Thymus (tissue), 11 donors: Measurements from ENCODE around the gene OR1E2. TPM values are rescaled to one million over a fixed set of nuclear protein-coding genes. Genes with fewer than 3 reads are reported as not detected.
"Not testable (repeated sequence)": the region's sequence is repeated elsewhere in the genome, so short reads cannot be mapped to it uniquely, and the experiment has no call there.

Experiments used
- DNase-seq, 9 donors: peaks; one replicate each; pipeline ENCODE4 v3.0.0-alpha.2; 2013; ENCODE audit warnings: low spot score in 9 of 9, low read depth in 6 of 9, missing footprints in 1 of 9
- H3K27ac ChIP-seq, 2 donors: one replicate each; pipeline ENCODE4 v1.5.1; 2013; ENCODE audit warnings: control low read depth in 1 of 2, low read depth in 1 of 2, low read length in 1 of 2, mild to moderate bottlenecking in 1 of 2, moderate library complexity in 1 of 2
- H3K27me3 ChIP-seq, 2 donors: one replicate each; pipeline ENCODE4 v1.5.1; 2013; ENCODE audit warnings: low read length in 1 of 2; ENCODE audit not compliant: control insufficient read depth in 2 of 2, insufficient read depth in 1 of 2
- H3K36me3 ChIP-seq, 2 donors: one replicate each; pipeline ENCODE4 v1.5.1; 2013; ENCODE audit warnings: low read length in 1 of 2, mild to moderate bottlenecking in 1 of 2, moderate library complexity in 1 of 2; ENCODE audit not compliant: control insufficient read depth in 2 of 2, insufficient read depth in 2 of 2
- H3K4me1 ChIP-seq, 2 donors: one replicate each; pipeline ENCODE4 v1.5.1; 2013; ENCODE audit warnings: low read length in 2 of 2; ENCODE audit not compliant: control insufficient read depth in 2 of 2, insufficient read depth in 2 of 2
- H3K4me3 ChIP-seq, 2 donors: one replicate each; pipeline ENCODE4 v1.5.1; 2013; ENCODE audit warnings: low read length in 2 of 2, control low read depth in 1 of 2, mild to moderate bottlenecking in 1 of 2
- H3K9me3 ChIP-seq, 2 donors: one replicate each; pipeline ENCODE4 v1.5.1; 2013; ENCODE audit warnings: low read length in 1 of 2, mild to moderate bottlenecking in 1 of 2; ENCODE audit not compliant: control insufficient read depth in 2 of 2, insufficient read depth in 1 of 2
- WGBS: extraction: QIAGEN DNeasy Blood & Tissue Kit; methylation state at CpG from one replicate; pipeline ENCODE4 v1.1.7; 2013; 5-methylcytosine and 5-hydroxymethylcytosine counted together
- polyA plus RNA-seq: library from polyadenylated mRNA; stranded (reverse); fragments of 200-250 nt; gene quantifications from one replicate; pipeline ENCODE4 v1.2.3, GENCODE V29; 2013
- total RNA-seq: library from RNA; stranded (reverse); fragments of 120-200 nt; gene quantifications from one replicate; pipeline ENCODE4 v1.2.4, GENCODE V29; 2013
- donor health status: healthy.

The OR1E2 gene
- total and polyA plus RNA-seq, 2 donors: 0.05 TPM; not detected in 1

DNA sequence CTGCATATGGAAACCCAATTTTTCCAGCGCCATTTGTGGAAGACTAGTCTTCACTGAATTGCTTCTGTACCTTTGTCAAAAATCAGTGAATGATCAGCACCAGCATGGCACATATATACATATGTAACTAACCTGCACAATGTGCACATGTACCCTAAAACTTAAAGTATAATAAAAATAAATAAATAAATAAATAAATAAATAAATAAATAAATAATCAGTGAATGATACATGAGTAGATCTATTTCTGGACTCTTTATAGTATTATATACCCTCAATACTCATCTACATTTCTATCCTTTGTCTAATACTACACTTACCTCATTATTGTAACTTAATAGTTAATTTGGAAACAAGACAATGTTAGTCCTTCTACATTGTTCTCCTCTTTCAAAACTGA is 29.8 kb downstream of the OR1E2 start:
- not testable (repeated sequence) for DNase-seq, H3K36me3 ChIP-seq, H3K9me3 ChIP-seq, H3K27me3 ChIP-seq, H3K27ac ChIP-seq, H3K4me1 ChIP-seq, H3K4me3 ChIP-seq
- 75% methylated on average over 1 of the region's 1 CpG for WGBS

GRCh38 chr17:3401786-3402185 is 31.9 kb downstream of the OR1E2 start:
- 64% methylated on average over 2 of the region's 2 CpGs for WGBS
- H3K4me1 ChIP-seq: no peaks in the 10 kb centered on the region
- DNase-seq: no peak

GRCh38 chr17:3400055-3400454 is 33.6 kb downstream of the OR1E2 start:
- H3K4me3 ChIP-seq: no peak overlapping the region
- 83% methylated on average over 6 of the region's 6 CpGs for WGBS
- no peaks in the 10 kb centered on the region for H3K36me3 ChIP-seq
- DNase-seq: no peak
- no peaks in the 10 kb centered on the region for H3K27me3 ChIP-seq
- no peaks in the 10 kb centered on the region for H3K4me1 ChIP-seq
- H3K9me3 ChIP-seq: no peaks in the 10 kb centered on the region
- H3K27ac ChIP-seq: no peak overlapping the region

More at GRCh38 chr17:3401786-3402185, 31.9 kb downstream of the OR1E2 start:
- no peaks in the 10 kb centered on the region for H3K9me3 ChIP-seq
- no peak overlapping the region for H3K4me3 ChIP-seq
- no peak overlapping the region for H3K27ac ChIP-seq
- no peaks in the 10 kb centered on the region for H3K36me3 ChIP-seq
- no peaks in the 10 kb centered on the region for H3K27me3 ChIP-seq

- Histone ChIP-seq H3K27ac (no peak within 1 kb of the TSS), H3K36me3 (no peaks in the 10 kb centered on the region), H3K27me3 (no peaks in the 10 kb centered on the region), H3K9me3 (no peaks in the 10 kb centered on the region), H3K4me3 (no peak within 1 kb of the TSS), H3K4me1 (no peaks in the 10 kb centered on the region)
- no peak for DNase-seq
- 82% methylated on average over 1 of the region's 1 CpG for WGBS
These were observed 35.3 kb downstream of the OR1E2 start, which contains the start of gene OR1E1 for GRCh38 chr17:3398310-3398709. TSS of gene OR1E1 (minus strand) at chr17:3398410. CDS start at chr17:3398410, 0 bp downstream.

GRCh38 chr17:3397801-3398200 is 35.8 kb downstream of the OR1E2 start:
- not testable (repeated sequence) for DNase-seq, H3K27me3 ChIP-seq, H3K36me3 ChIP-seq, H3K4me1 ChIP-seq, H3K27ac ChIP-seq, H3K9me3 ChIP-seq, H3K4me3 ChIP-seq
- 59% methylated on average over 7 of the region's 7 CpGs for WGBS

- H3K4me3 ChIP-seq: no peak overlapping the region
- H3K36me3 ChIP-seq: no peaks in the 10 kb centered on the region
- peaks cover 0 to 1% of the 10 kb centered on the region in 2 donors for H3K9me3 ChIP-seq
- WGBS: 82% methylated on average over 4 of the region's 4 CpGs
- H3K27ac ChIP-seq: no peak overlapping the region
- H3K4me1 ChIP-seq: no peaks in the 10 kb centered on the region
- no peak for DNase-seq
- peaks cover 7 to 16% of the 10 kb centered on the region in 2 donors for H3K27me3 ChIP-seq
These were observed 43.9 kb downstream of the OR1E2 start for GRCh38 chr17:3389791-3390190.

DNA sequence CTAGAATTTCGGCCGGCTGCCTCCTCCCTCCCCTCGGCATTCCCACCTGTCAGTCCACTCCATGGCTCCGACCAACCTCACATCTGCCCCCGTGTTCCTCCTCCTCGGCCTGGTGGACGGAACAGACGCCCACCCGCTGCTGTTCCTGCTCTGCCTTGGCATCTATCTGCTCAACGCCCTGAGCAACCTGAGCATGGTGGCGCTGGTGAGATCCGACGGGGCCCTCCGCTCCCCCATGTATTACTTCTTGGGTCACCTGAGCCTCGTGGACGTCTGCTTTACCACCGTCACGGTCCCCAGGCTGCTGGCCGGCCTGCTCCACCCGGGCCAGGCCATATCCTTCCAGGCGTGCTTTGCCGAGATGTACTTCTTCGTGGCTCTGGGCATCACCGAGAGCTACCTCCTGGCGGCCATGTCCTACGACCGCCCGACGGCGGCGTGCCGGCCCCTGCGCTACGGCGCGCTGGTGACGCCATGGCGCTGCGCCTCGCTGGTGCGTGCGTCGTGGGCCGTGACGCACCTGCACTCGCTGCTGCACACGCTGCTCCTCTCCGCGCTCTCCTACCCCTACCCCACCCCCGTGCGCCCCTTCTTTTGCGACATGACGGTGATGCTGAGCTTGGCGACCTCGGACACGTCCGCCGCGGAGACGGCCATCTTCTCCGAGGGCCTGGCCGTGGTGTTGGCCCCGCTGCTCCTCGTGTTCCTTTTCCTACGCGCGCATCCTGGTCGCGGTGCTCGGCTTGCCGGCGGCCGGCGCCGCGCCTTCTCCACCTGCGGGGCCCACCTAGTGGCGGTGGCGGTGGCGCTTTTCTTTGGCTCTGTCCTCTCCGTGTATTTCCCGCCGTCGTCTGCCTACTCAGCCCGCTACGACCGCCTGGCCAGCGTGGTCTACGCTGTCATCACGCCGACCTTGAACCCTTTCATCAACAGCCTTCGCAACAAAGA is 47.5 kb downstream of the OR1E2 start, which contains the start of gene OR3A2:
OR3A2 (minus strand) TSS at position 440 of the 948 bp plus-strand sequence.
- Histone ChIP-seq H3K4me1 (no peaks in the 10 kb centered on the region), H3K36me3 (no peaks in the 10 kb centered on the region), H3K9me3 (peaks cover 0 to 1% of the 10 kb centered on the region in 2 donors), H3K27me3 (peaks cover 7 to 16% of the 10 kb centered on the region in 2 donors), H3K27ac (no peak within 1 kb of the TSS), H3K4me3 (peak within 1 kb of the TSS in 1 of 2 donors; percentile 15)
- WGBS: 36% methylated on average over 92 of the region's 92 CpGs
- DNase-seq: peak in 1 of 9 donors; percentile 11

Other genes starting within 250 kb of the OR1E2 start
- gene OR1A2, start 236.3 kb downstream of the OR1E2 start, total RNA-seq: not detected
- not detected for gene OR1A2, start 236.3 kb downstream of the OR1E2 start, polyA plus RNA-seq
- gene OR1A1, start 226.2 kb downstream of the OR1E2 start, total RNA-seq: not detected
- 0.02 TPM for gene OR1A1, start 226.2 kb downstream of the OR1E2 start, polyA plus RNA-seq
- gene OR3A1, start 135.5 kb downstream of the OR1E2 start, total RNA-seq: 0.09 TPM
- gene OR3A1, start 135.5 kb downstream of the OR1E2 start, polyA plus RNA-seq: 0.05 TPM
- gene OR3A2, start 47.5 kb downstream of the OR1E2 start, total RNA-seq: 0.52 TPM
- gene OR3A2, start 47.5 kb downstream of the OR1E2 start, polyA plus RNA-seq: 0.07 TPM
- gene OR1E1, start 35.4 kb downstream of the OR1E2 start, total RNA-seq: not detected
- gene OR1E1, start 35.4 kb downstream of the OR1E2 start, polyA plus RNA-seq: 0.02 TPM
- gene OR3A3, start 22.5 kb downstream of the OR1E2 start, total RNA-seq: not detected
- gene OR3A3, start 22.5 kb downstream of the OR1E2 start, polyA plus RNA-seq: not detected
- 0.33 TPM for gene SPATA22, start 38.0 kb upstream of the OR1E2 start, total RNA-seq
- 0.46 TPM for gene SPATA22, start 38.0 kb upstream of the OR1E2 start, polyA plus RNA-seq
- gene ASPA, start 42.2 kb upstream of the OR1E2 start, total RNA-seq: 0.57 TPM
- gene ASPA, start 42.2 kb upstream of the OR1E2 start, polyA plus RNA-seq: 0.18 TPM
- 0.38 TPM for gene TRPV3, start 124.0 kb upstream of the OR1E2 start, total RNA-seq
- gene TRPV3, start 124.0 kb upstream of the OR1E2 start, polyA plus RNA-seq: 0.98 TPM
- 1.3 TPM for gene TRPV1, start 175.6 kb upstream of the OR1E2 start, total RNA-seq
- 4.9 TPM for gene TRPV1, start 175.6 kb upstream of the OR1E2 start, polyA plus RNA-seq
- gene SHPK, start 202.4 kb upstream of the OR1E2 start, total RNA-seq: 6.8 TPM
- 4.4 TPM for gene SHPK, start 202.4 kb upstream of the OR1E2 start, polyA plus RNA-seq
- gene CTNS, start 202.9 kb upstream of the OR1E2 start, total RNA-seq: 7.3 TPM
- gene CTNS, start 202.9 kb upstream of the OR1E2 start, polyA plus RNA-seq: 8.8 TPM
- gene TAX1BP3, start 234.7 kb upstream of the OR1E2 start, total RNA-seq: 115 TPM
- 73.2 TPM for gene TAX1BP3, start 234.7 kb upstream of the OR1E2 start, polyA plus RNA-seq
- gene EMC6, start 235.0 kb upstream of the OR1E2 start, total RNA-seq: 18.3 TPM
- 68.7 TPM for gene EMC6, start 235.0 kb upstream of the OR1E2 start, polyA plus RNA-seq